ENCODE measurements around the gene TUT1.
"Not testable (repeated sequence)": the region's sequence is repeated elsewhere in the genome, so short reads cannot be mapped to it uniquely, and the experiment has no call there.

Gene TUT1

GRCh38 chr11:62604460-62605120, 13.3 kb upstream of the TUT1 start:
- no peak for DNase-seq (ENCODE audit: low read depth in 3 of 3)

- DNase-seq (ENCODE audit: low read depth in 3 of 3), result no peak
Observed at GRCh38 chr11:62603776-62604299, 12.5 kb upstream of the TUT1 start.

- no peak for DNase-seq (ENCODE audit: low read depth in 3 of 3)
Observed at GRCh38 chr11:62603072-62603408, 11.7 kb upstream of the TUT1 start.

- DNase-seq (ENCODE audit: low read depth in 3 of 3), result peak in 1 of 3 donors; percentile 14
Observed at GRCh38 chr11:62602141-62603071, 11.1 kb upstream of the TUT1 start.

- DNase-seq (ENCODE audit: low read depth in 3 of 3), result peak; percentile 99
Observed at GRCh38 chr11:62601372-62602140, 10.2 kb upstream of the TUT1 start, which contains the start of gene MTA2. Gene MTA2, minus strand, starts transcription at chr11:62601865. Its CDS starts 415 bp downstream, at chr11:62601450.

GRCh38 chr11:62601122-62601371, 9.7 kb upstream of the TUT1 start:
- DNase-seq (ENCODE audit: low read depth in 3 of 3), result no peak

GRCh38 chr11:62600367-62601121, 9.2 kb upstream of the TUT1 start:
- DNase-seq (ENCODE audit: low read depth in 3 of 3), result no peak

- no peak for DNase-seq (ENCODE audit: low read depth in 3 of 3)
Observed at GRCh38 chr11:62599901-62600300, 8.6 kb upstream of the TUT1 start.

- DNase-seq (ENCODE audit: low read depth in 3 of 3), result peak; percentile 90 to 97 (median 96)
Observed at GRCh38 chr11:62599069-62599696, 7.9 kb upstream of the TUT1 start.

GRCh38 chr11:62595124-62595523, 3.8 kb upstream of the TUT1 start:
- no peak for DNase-seq (ENCODE audit: low read depth in 3 of 3)

- DNase-seq (ENCODE audit: low read depth in 3 of 3), result peak; percentile 64 to 74 (median 66)
Observed at GRCh38 chr11:62593434-62594044, 2.2 kb upstream of the TUT1 start.

- DNase-seq (ENCODE audit: low read depth in 3 of 3), result no peak
Observed at GRCh38 chr11:62592989-62593421, 1.7 kb upstream of the TUT1 start.

GRCh38 chr11:62592146-62592815, 958 bp upstream of the TUT1 start:
- no peak for DNase-seq (ENCODE audit: low read depth in 3 of 3)

- DNase-seq (ENCODE audit: low read depth in 3 of 3), result no peak
Observed at GRCh38 chr11:62588966-62589637, 2.2 kb downstream of the TUT1 start.

- not testable (repeated sequence) for DNase-seq (ENCODE audit: low read depth in 3 of 3)
Observed at GRCh38 chr11:62585356-62585755, 6.0 kb downstream of the TUT1 start.

GRCh38 chr11:62581735-62582134, 9.6 kb downstream of the TUT1 start:
- DNase-seq (ENCODE audit: low read depth in 3 of 3), result not testable (repeated sequence)

GRCh38 chr11:62580959-62581715, 10.2 kb downstream of the TUT1 start:
- no peak for DNase-seq (ENCODE audit: low read depth in 3 of 3)

GRCh38 chr11:62579252-62579651, 12.1 kb downstream of the TUT1 start:
- no peak for DNase-seq (ENCODE audit: low read depth in 3 of 3)

GRCh38 chr11:62578541-62578940, 12.8 kb downstream of the TUT1 start:
- no peak for DNase-seq (ENCODE audit: low read depth in 3 of 3)
